BE2C (cell line): ENCODE data around the gene TRMT61A.
A peak's percentile ranks its signal among the peaks of the same experiment; 100 is the strongest.

Source experiments
- DNase-seq: peaks from one replicate; pipeline ENCODE4 v3.0.0-alpha.2; 2020
- H3K27me3 ChIP-seq: fragments of 250-450 bp; sonication (Bioruptor Pico); 2 replicates; pipeline ENCODE4 v1.5.1; 2020; ENCODE audit warnings: mild to moderate bottlenecking
- H3K36me3 ChIP-seq: fragments of 250-450 bp; sonication (Bioruptor Pico); 2 replicates; pipeline ENCODE4 v1.5.1; 2020; ENCODE audit warnings: mild to moderate bottlenecking
- H3K4me1 ChIP-seq: fragments of 250-450 bp; sonication (Bioruptor Pico); 2 replicates; pipeline ENCODE4 v1.5.1; 2020
- H3K4me3 ChIP-seq: 2 replicates; pipeline ENCODE4 v1.5.1; 2011; ENCODE audit warnings: low read depth, low read length
- H3K9me3 ChIP-seq: fragments of 250-450 bp; sonication (Bioruptor Pico); 2 replicates; pipeline ENCODE4 v1.5.1; 2020
- CTCF ChIP-seq: IDR thresholded peaks from 2 replicates; pipeline ENCODE4 v1.5.1; 2012; ENCODE audit warnings: mild to moderate bottlenecking, low read depth, low read length

TRMT61A gene

DNA sequence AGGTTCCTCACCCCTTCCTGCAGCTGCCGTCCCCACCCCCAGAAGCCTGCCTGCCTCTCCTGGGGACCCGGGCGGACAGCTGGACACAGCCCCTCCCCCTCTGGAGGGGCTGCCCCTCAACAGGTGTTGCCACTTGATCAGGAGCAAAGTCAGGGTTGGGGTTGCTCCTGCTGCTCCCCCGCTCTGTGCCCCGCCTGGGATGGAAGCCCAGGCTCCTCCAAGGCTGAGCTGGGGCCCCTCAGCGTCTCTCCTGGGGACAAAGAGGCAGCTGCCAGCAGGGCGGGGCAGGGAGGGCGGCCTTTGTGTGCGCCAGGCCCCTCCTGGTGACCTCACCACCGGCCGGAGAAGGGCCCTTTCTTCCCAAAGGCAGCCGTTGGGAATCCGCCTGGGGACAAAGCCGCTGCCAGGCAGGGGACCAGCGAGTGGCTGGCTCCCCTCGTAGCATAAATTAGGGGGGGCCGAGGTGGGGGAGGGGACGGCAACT lies 13.7 kb downstream of the TRMT61A start:
- Histone ChIP-seq H3K4me3 (no peak overlapping the region), H3K9me3 (no peaks in the 10 kb centered on the region), H3K4me1 (peaks cover 29% of the 10 kb centered on the region), H3K27me3 (no peaks in the 10 kb centered on the region), H3K36me3 (no peaks in the 10 kb centered on the region)
- no peak for TF ChIP-seq CTCF
- DNase-seq: peak; percentile 51

DNA sequence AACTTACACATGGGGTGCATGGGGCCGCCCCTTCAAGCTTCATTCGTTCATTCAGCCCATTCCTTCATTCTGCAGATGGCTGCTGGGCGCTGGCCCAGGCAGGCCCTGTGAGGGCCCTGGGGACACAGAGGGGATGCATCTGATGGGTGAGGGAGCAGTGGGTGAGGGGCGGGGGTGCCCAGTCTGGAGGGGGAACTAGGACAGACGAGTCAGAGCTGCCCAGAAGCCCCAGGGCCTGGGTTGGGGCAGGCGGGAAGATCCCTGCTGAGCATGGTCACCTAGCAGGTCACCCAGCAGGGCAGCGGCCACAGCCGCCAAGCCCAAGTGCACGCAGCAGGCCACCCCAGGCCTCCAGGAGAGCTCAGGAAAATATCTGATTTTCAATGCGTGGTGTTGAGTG lies 14.1 kb downstream of the TRMT61A start:
- no peaks in the 10 kb centered on the region for H3K9me3 ChIP-seq
- TF ChIP-seq CTCF: no peak
- H3K36me3 ChIP-seq: no peaks in the 10 kb centered on the region
- DNase-seq: peak; percentile 14
- no peaks in the 10 kb centered on the region for H3K27me3 ChIP-seq
- H3K4me3 ChIP-seq: no peak overlapping the region
- peaks cover 29% of the 10 kb centered on the region for H3K4me1 ChIP-seq

GRCh38 chr14:103543721-103544387 lies 14.9 kb downstream of the TRMT61A start:
- DNase-seq: peak; percentile 28
- H3K4me3 ChIP-seq: no peak overlapping the region
- peaks cover 22% of the 10 kb centered on the region for H3K4me1 ChIP-seq
- no peaks in the 10 kb centered on the region for H3K27me3 ChIP-seq
- no peak for TF ChIP-seq CTCF
- no peaks in the 10 kb centered on the region for H3K36me3 ChIP-seq
- H3K9me3 ChIP-seq: no peaks in the 10 kb centered on the region

DNA sequence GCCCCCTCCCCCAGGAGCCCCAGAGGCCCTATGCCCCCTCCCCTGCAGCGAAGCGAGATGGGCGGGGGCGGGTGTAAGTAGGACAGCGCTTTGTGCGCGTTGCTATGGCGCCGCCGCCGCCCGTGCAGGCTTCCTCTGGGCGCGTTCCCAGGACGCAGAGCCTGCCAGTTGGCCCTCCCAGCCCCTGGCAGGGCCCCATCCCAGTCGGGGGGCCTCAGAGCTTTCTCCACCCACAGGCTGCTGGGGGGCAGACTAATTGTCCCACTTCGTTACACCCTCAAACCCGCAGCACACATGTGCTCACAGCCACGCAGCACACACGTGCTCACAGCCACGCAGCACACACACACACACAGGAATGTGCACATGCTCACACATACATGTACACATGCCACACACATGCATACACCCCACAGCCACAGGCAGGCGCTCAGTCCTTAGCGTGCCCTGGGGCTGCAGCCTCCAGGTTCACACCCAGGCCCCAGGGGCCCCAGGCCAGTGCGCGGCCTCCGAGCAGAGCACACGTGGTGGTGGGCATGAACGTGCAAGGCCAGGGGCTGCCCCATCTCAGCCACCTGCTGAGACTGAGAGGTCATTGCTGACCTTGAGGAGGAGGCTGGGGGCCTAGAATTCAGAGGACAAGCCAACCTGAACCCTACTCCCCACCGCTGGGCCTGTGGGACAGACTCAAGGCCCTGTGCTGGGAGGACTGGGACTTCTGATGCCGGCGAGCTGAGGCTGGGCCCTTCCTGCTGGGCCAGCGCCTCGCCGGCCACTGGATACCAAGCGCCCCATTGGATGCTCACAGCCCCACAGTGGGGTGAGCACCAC lies 15.6 kb downstream of the TRMT61A start:
- Histone ChIP-seq H3K27me3 (no peaks in the 10 kb centered on the region), H3K36me3 (no peaks in the 10 kb centered on the region), H3K4me1 (peaks cover 22% of the 10 kb centered on the region), H3K4me3 (no peak overlapping the region), H3K9me3 (no peaks in the 10 kb centered on the region)
- DNase-seq: peak; percentile 51
- no peak for TF ChIP-seq CTCF

- no peak for TF ChIP-seq CTCF
- peaks cover 22% of the 10 kb centered on the region for H3K4me1 ChIP-seq
- no peaks in the 10 kb centered on the region for H3K9me3 ChIP-seq
- no peak overlapping the region for H3K4me3 ChIP-seq
- H3K27me3 ChIP-seq: no peaks in the 10 kb centered on the region
- DNase-seq: peak; percentile 10
- H3K36me3 ChIP-seq: no peaks in the 10 kb centered on the region
These were observed 16.4 kb downstream of the TRMT61A start for GRCh38 chr14:103545219-103545914.
